ENCODE results near the gene RASSF5. TPM values are rescaled to one million over a fixed set of nuclear protein-coding genes. Genes with fewer than 3 reads are reported as not detected.

Gene RASSF5
- total and polyA plus RNA-seq, 2 of the 13 experiments (the other 11 are each of a cell fraction or from before 2014, with no cell fraction given): 0.18 to 0.40 TPM

DNA sequence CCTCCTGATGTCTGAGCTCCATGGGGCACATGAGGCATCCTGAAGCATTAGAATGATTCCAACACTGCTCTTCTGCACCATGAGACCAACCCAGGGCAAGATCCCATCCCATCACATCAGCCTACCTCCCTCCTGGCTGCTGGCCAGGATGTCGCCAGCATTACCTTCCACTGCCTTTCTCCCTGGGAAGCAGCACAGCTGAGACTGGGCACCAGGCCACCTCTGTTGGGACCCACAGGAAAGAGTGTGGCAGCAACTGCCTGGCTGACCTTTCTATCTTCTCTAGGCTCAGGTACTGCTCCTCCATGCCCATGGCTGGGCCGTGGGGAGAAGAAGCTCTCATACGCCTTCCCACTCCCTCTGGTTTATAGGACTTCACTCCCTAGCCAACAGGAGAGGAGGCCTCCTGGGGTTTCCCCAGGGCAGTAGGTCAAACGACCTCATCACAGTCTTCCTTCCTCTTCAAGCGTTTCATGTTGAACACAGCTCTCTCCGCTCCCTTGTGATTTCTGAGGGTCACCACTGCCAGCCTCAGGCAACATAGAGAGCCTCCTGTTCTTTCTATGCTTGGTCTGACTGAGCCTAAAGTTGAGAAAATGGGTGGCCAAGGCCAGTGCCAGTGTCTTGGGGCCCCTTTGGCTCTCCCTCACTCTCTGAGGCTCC, 11.1 kb upstream of the RASSF5 start (continued):
- TF ChIP-seq, protein P1, sequence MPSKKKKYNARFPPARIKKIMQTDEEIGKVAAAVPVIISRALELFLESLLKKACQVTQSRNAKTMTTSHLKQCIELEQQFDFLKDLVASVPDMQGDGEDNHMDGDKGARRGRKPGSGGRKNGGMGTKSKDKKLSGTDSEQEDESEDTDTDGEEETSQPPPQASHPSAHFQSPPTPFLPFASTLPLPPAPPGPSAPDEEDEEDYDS (CRISPR knock-in tag; IDR thresholded peaks at IDR 0.05): no peak

DNA sequence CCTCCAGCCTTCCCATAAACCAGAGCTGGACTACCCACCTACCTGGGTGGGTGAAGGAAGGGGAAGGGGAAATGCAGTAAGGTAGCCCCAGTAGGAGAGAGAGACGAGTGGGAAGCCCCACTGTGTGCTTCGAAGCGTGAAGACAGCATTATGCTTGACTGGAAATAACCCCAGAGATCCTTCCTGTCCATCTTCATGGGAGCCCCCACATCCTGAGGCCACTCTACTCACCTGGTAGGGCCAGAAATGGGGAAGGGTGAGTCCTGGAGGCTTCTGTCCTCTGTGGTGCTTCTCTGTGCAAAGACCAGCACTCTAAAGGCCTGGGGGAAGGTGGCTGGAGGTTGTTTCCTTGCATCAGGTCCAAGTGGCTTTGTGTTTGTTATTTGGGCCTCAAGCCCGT, 10.0 kb upstream of the RASSF5 start:
- no peak overlapping the region for H3K4me3 ChIP-seq (replicated peaks in 1 of 3; ENCODE audit: insufficient read depth in 1 of 3, low read depth in 2 of 3, low read length in 3 of 3)
- in situ Hi-C loops (cut with HindIII; ENCODE audit: extremely low pct_ligation_motif_present, low pct_unique_long_range_greater_than_20kb): no loop called here
- H3K9ac ChIP-seq (ENCODE audit: insufficient read depth, low read depth, low read length): no peak overlapping the region
- no peak overlapping the region for H2AFZ ChIP-seq (ENCODE audit: low read length)
- H4K20me1 ChIP-seq (ENCODE audit: insufficient read depth, low read length): no peaks in the 10 kb centered on the region
- no peaks in the 10 kb centered on the region; a peak in 1 of 5 replicates for H3K36me3 ChIP-seq (replicated peaks in 1 of 2; ENCODE audit: control insufficient read depth in 1 of 2, insufficient read depth in 2 of 2, low read length in 2 of 2)
- no peaks in the 10 kb centered on the region for H3K27me3 ChIP-seq (ENCODE audit: control insufficient read depth in 1 of 2, insufficient read depth in 2 of 2, low read length in 2 of 2)
- no peak overlapping the region for H3K4me2 ChIP-seq (ENCODE audit: low read depth, low read length)
- ChIA-PET CTCF (ENCODE audit: low intra/inter-chr PET ratio, low total read pairs) (no interaction called here), POLR2A (no interaction called here)
- H3K4me1 ChIP-seq (ENCODE audit: insufficient read depth, low read length): peaks cover 10% of the 10 kb centered on the region; the same call in 1 of the 2 replicates
- no peaks in the 10 kb centered on the region for H3K79me2 ChIP-seq (ENCODE audit: insufficient read depth, low read length)
- DNase-seq (ENCODE audit: low spot score) (no peak), FAIRE-seq (no peak), ATAC-seq (no peak)
- 86% methylated on average over 3 of the region's 4 CpGs for WGBS (ENCODE audit: low lambda C conversion rate)
- intact Hi-C loops (cut with micrococcal nuclease; ENCODE audit: unreplicated experiment): no loop called here
- H3K27ac ChIP-seq (ENCODE audit: extremely low read length, insufficient read depth, low read length): no peak overlapping the region
- BruUV-seq (replicated peaks): no TSS peak
- H3K9me3 ChIP-seq (ENCODE audit: low read length): no peaks in the 10 kb centered on the region
- TF ChIP-seq RELA (CRISPR knock-in tag; IDR thresholded peaks at IDR 0.05) (no peak), JDP2 (CRISPR knock-in tag; IDR thresholded peaks at IDR 0.05; ENCODE audit: borderline replicate concordance) (no peak), EP300 (IDR thresholded peaks at IDR 0.05; ENCODE audit: low read depth in 2 of 2, low read length in 2 of 2) (no peak), EP300 (CRISPR knock-in tag; IDR thresholded peaks at IDR 0.05; ENCODE audit: borderline replicate concordance) (no peak), KMT2A (CRISPR knock-in tag; IDR thresholded peaks at IDR 0.05) (no peak), PAF1 (CRISPR knock-in tag; IDR thresholded peaks at IDR 0.05) (no peak), ZNF83 (CRISPR knock-in tag; IDR thresholded peaks at IDR 0.05; ENCODE audit: borderline replicate concordance) (no peak), YY1 (IDR thresholded peaks at IDR 0.05; ENCODE audit: insufficient read depth, insufficient replicate concordance, low read depth, low read length) (no peak), IRX3 (CRISPR knock-in tag; IDR thresholded peaks at IDR 0.05; ENCODE audit: borderline replicate concordance, low read depth) (no peak)
- TF ChIP-seq, protein P2, sequence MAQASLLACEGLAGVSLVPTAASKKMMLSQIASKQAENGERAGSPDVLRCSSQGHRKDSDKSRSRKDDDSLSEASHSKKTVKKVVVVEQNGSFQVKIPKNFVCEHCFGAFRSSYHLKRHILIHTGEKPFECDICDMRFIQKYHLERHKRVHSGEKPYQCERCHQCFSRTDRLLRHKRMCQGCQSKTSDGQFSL (CRISPR knock-in tag; IDR thresholded peaks at IDR 0.05): no peak
- TF ChIP-seq, protein P3, sequence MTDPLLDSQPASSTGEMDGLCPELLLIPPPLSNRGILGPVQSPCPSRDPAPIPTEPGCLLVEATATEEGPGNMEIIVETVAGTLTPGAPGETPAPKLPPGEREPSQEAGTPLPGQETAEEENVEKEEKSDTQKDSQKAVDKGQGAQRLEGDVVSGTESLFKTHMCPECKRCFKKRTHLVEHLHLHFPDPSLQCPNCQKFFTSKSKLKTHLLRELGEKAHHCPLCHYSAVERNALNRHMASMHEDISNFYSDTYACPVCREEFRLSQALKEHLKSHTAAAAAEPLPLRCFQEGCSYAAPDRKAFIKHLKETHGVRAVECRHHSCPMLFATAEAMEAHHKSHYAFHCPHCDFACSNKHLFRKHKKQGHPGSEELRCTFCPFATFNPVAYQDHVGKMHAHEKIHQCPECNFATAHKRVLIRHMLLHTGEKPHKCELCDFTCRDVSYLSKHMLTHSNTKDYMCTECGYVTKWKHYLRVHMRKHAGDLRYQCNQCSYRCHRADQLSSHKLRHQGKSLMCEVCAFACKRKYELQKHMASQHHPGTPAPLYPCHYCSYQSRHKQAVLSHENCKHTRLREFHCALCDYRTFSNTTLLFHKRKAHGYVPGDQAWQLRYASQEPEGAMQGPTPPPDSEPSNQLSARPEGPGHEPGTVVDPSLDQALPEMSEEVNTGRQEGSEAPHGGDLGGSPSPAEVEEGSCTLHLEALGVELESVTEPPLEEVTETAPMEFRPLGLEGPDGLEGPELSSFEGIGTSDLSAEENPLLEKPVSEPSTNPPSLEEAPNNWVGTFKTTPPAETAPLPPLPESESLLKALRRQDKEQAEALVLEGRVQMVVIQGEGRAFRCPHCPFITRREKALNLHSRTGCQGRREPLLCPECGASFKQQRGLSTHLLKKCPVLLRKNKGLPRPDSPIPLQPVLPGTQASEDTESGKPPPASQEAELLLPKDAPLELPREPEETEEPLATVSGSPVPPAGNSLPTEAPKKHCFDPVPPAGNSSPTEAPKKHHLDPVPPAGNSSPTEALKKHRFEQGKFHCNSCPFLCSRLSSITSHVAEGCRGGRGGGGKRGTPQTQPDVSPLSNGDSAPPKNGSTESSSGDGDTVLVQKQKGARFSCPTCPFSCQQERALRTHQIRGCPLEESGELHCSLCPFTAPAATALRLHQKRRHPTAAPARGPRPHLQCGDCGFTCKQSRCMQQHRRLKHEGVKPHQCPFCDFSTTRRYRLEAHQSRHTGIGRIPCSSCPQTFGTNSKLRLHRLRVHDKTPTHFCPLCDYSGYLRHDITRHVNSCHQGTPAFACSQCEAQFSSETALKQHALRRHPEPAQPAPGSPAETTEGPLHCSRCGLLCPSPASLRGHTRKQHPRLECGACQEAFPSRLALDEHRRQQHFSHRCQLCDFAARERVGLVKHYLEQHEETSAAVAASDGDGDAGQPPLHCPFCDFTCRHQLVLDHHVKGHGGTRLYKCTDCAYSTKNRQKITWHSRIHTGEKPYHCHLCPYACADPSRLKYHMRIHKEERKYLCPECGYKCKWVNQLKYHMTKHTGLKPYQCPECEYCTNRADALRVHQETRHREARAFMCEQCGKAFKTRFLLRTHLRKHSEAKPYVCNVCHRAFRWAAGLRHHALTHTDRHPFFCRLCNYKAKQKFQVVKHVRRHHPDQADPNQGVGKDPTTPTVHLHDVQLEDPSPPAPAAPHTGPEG (CRISPR knock-in tag; IDR thresholded peaks at IDR 0.05): no peak
- TF ChIP-seq, protein P4, sequence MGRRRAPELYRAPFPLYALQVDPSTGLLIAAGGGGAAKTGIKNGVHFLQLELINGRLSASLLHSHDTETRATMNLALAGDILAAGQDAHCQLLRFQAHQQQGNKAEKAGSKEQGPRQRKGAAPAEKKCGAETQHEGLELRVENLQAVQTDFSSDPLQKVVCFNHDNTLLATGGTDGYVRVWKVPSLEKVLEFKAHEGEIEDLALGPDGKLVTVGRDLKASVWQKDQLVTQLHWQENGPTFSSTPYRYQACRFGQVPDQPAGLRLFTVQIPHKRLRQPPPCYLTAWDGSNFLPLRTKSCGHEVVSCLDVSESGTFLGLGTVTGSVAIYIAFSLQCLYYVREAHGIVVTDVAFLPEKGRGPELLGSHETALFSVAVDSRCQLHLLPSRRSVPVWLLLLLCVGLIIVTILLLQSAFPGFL (CRISPR knock-in tag; IDR thresholded peaks at IDR 0.05): no peak
- TF ChIP-seq, protein P5, sequence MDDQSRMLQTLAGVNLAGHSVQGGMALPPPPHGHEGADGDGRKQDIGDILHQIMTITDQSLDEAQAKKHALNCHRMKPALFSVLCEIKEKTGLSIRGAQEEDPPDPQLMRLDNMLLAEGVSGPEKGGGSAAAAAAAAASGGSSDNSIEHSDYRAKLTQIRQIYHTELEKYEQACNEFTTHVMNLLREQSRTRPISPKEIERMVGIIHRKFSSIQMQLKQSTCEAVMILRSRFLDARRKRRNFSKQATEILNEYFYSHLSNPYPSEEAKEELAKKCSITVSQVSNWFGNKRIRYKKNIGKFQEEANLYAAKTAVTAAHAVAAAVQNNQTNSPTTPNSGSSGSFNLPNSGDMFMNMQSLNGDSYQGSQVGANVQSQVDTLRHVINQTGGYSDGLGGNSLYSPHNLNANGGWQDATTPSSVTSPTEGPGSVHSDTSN (CRISPR knock-in tag; IDR thresholded peaks at IDR 0.05; ENCODE audit: borderline replicate concordance): no peak
